Measurements from ENCODE around the gene LAMA4. TPM values are rescaled to one million over a fixed set of nuclear protein-coding genes. Genes with fewer than 3 reads are reported as not detected.

The LAMA4 gene
- total RNA-seq, 1 donor from 2014 or later: 44.8 TPM

- Mint-ChIP-seq H3K27me3 (no peaks in the 10 kb centered on the region), H3K4me1 (ENCODE audit: unreplicated experiment) (no peaks in the 10 kb centered on the region), H3K4me3 (no peak overlapping the region), H3K36me3 (no peaks in the 10 kb centered on the region), H3K9me3 (no peaks in the 10 kb centered on the region), H3K27ac (no peak overlapping the region)
- DNase-seq (ENCODE audit: extremely low spot score, unreplicated experiment): no peak
- TF ChIP-seq CTCF (conservative IDR thresholded peaks at IDR 0.05): no peak
These were observed 191.4 kb downstream of the LAMA4 start for GRCh38 chr6:112062966-112063365.

- H3K27me3 Mint-ChIP-seq: no peaks in the 10 kb centered on the region
- no peaks in the 10 kb centered on the region for H3K4me1 Mint-ChIP-seq (ENCODE audit: unreplicated experiment)
- no peak for TF ChIP-seq CTCF (conservative IDR thresholded peaks at IDR 0.05)
- no peak overlapping the region for H3K4me3 Mint-ChIP-seq
- no peaks in the 10 kb centered on the region for H3K36me3 Mint-ChIP-seq
- H3K27ac Mint-ChIP-seq: no peak overlapping the region
- no peak for DNase-seq (ENCODE audit: extremely low spot score, unreplicated experiment)
- H3K9me3 Mint-ChIP-seq: no peaks in the 10 kb centered on the region
These were observed 192.8 kb downstream of the LAMA4 start for GRCh38 chr6:112061605-112062004.

Other genes starting within 250 kb of the LAMA4 start
- not detected in 2 replicates for gene CCN6, start 200.5 kb downstream of the LAMA4 start, total RNA-seq (ENCODE audit: low replicate concordance)
- 19.0 and 28.7 TPM in 2 replicates for gene TUBE1, start 167.1 kb downstream of the LAMA4 start, total RNA-seq (ENCODE audit: low replicate concordance)
- 8.4 and 29.8 TPM in 2 replicates for gene FAM229B, start 167.0 kb downstream of the LAMA4 start, total RNA-seq (ENCODE audit: low replicate concordance)
- not detected in 2 replicates for gene RFPL4B, start 92.8 kb upstream of the LAMA4 start, total RNA-seq (ENCODE audit: low replicate concordance)